ENCODE data around the gene ISLR. TPM values are rescaled to one million over a fixed set of nuclear protein-coding genes. Genes with fewer than 3 reads are reported as not detected.

ISLR gene
- total and polyA plus RNA-seq, 9 of the 15 experiments (the other 6 are each of a cell fraction or from before 2014, with no cell fraction given): not detected

DNA sequence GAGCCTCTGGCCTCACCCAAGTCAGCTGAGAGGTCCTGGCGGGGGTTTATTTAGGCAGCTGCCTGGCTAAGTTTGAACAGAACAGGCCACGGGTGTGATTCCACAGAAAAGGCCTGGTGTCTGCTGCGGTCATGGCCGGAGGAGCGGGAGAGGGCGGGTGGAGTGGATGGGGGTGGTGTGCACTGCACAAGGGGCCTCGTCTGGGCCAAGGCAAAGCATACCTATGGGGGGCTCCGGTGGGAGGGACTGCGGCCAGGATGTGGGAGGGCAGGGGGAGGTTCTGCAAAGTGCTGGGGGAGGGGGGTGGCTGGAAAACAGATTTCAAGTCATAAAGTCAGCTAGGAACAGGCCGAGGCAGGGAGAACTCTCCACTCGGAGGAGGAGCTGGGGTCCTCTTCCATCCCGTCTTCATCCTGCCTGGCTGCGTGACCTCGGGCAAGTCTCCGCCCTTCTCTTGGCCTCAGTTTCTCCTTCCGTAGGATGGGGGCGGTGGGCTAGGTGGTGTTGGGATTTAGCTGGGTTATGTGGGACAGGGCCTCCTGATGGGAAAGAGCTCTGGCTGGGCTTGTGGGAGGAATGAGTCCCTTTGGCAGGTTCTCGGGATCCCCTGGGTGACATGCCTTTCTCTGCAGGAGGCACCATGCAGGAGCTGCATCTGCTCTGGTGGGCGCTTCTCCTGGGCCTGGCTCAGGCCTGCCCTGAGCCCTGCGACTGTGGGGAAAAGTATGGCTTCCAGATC is 878 bp downstream of the ISLR start (continued):
- TF ChIP-seq, protein P1, sequence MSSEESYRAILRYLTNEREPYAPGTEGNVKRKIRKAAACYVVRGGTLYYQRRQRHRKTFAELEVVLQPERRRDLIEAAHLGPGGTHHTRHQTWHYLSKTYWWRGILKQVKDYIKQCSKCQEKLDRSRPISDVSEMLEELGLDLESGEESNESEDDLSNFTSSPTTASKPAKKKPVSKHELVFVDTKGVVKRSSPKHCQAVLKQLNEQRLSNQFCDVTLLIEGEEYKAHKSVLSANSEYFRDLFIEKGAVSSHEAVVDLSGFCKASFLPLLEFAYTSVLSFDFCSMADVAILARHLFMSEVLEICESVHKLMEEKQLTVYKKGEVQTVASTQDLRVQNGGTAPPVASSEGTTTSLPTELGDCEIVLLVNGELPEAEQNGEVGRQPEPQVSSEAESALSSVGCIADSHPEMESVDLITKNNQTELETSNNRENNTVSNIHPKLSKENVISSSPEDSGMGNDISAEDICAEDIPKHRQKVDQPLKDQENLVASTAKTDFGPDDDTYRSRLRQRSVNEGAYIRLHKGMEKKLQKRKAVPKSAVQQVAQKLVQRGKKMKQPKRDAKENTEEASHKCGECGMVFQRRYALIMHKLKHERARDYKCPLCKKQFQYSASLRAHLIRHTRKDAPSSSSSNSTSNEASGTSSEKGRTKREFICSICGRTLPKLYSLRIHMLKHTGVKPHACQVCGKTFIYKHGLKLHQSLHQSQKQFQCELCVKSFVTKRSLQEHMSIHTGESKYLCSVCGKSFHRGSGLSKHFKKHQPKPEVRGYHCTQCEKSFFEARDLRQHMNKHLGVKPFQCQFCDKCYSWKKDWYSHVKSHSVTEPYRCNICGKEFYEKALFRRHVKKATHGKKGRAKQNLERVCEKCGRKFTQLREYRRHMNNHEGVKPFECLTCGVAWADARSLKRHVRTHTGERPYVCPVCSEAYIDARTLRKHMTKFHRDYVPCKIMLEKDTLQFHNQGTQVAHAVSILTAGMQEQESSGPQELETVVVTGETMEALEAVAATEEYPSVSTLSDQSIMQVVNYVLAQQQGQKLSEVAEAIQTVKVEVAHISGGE (CRISPR knock-in tag; IDR thresholded peaks at IDR 0.05): no peak
- TF ChIP-seq ZBTB8A (IDR thresholded peaks at IDR 0.05; ENCODE audit: partially characterized antibody) (no peak), PTRF (tag; IDR thresholded peaks at IDR 0.05) (no peak)

DNA sequence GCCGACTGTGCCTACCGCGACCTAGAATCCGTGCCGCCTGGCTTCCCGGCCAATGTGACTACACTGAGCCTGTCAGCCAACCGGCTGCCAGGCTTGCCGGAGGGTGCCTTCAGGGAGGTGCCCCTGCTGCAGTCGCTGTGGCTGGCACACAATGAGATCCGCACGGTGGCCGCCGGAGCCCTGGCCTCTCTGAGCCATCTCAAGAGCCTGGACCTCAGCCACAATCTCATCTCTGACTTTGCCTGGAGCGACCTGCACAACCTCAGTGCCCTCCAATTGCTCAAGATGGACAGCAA is 1.4 kb downstream of the ISLR start:
- no peaks in the 10 kb centered on the region for H3K9me3 ChIP-seq (replicated peaks; ENCODE audit: control insufficient read depth, insufficient read depth, low read depth, low read length)
- DNase-seq (ENCODE audit: extremely low read depth in 1 of 4, low spot score in 3 of 4) (no peak), ATAC-seq (no peak), FAIRE-seq (no peak)
- H3K27ac ChIP-seq (ENCODE audit: extremely low read depth, low read depth, low read length): no peak overlapping the region
- no peak overlapping the region for H3K9ac ChIP-seq (ENCODE audit: insufficient read depth in 1 of 2, low read depth in 2 of 2, low read length in 2 of 2)
- no TSS peak for BruUV-seq (replicated peaks)
- WGBS (ENCODE audit: insufficient coverage, low coverage, missing lambda C conversion rate): 11% methylated on average over 13 of the region's 14 CpGs
- no peaks in the 10 kb centered on the region for H3K79me2 ChIP-seq (ENCODE audit: control insufficient read depth, insufficient read depth, low read length)
- in situ Hi-C loops (cut with MboI): no loop called here
- ChIA-PET CTCF (ENCODE audit: low intra/inter-chr PET ratio) (no interaction called here), POLR2A (no interaction called here)
- peaks cover 27 to 77% of the 10 kb centered on the region in 2 experiments; a peak in 4 of 5 replicates for H3K27me3 ChIP-seq (ENCODE audit: control insufficient read depth in 2 of 2, insufficient read depth in 2 of 2, low read length in 2 of 2)
- H3K9me1 ChIP-seq (ENCODE audit: control insufficient read depth, insufficient read depth, low read length): no peaks in the 10 kb centered on the region
- no peak overlapping the region for H3K4me2 ChIP-seq (ENCODE audit: insufficient read depth, low read length)
- H3K4me1 ChIP-seq (replicated peaks in 1 of 2; ENCODE audit: control insufficient read depth in 2 of 2, insufficient read depth in 2 of 2, low read length in 2 of 2): peaks cover 0 to 17% of the 10 kb centered on the region in 2 experiments; a peak in 2 of 5 replicates
- intact Hi-C loops (cut with micrococcal nuclease): no loop called here
- H3K4me3 ChIP-seq: no peak overlapping the region
- H2AFZ ChIP-seq (ENCODE audit: low read depth, low read length): no peak overlapping the region
- H4K20me1 ChIP-seq (replicated peaks; ENCODE audit: control insufficient read depth, insufficient read depth, low read length): peaks cover 12% of the 10 kb centered on the region
- no peaks in the 10 kb centered on the region for H3K36me3 ChIP-seq (ENCODE audit: control insufficient read depth, insufficient read depth, low read length)
- TF ChIP-seq PYGO2 (tag; IDR thresholded peaks at IDR 0.05) (no peak), SIN3A (IDR thresholded peaks at IDR 0.05; ENCODE audit: borderline replicate concordance in 2 of 2, control insufficient read depth in 1 of 2, low read depth in 2 of 2, low read length in 2 of 2) (no peak), ZSCAN29 (IDR thresholded peaks at IDR 0.05) (no peak), SLC30A9 (CRISPR knock-in tag; IDR thresholded peaks at IDR 0.05) (no peak), ZNF316 (IDR thresholded peaks at IDR 0.05) (no peak), CBFB (CRISPR knock-in tag; IDR thresholded peaks at IDR 0.05) (no peak), HOXB6 (CRISPR knock-in tag; IDR thresholded peaks at IDR 0.05; ENCODE audit: borderline replicate concordance) (no peak), POLR2AphosphoS5 (IDR thresholded peaks at IDR 0.05; ENCODE audit: control insufficient read depth, insufficient read depth, low read depth, low read length) (no peak), NR1H2 (CRISPR knock-in tag; IDR thresholded peaks at IDR 0.05) (no peak), RBM34 (IDR thresholded peaks at IDR 0.05; ENCODE audit: borderline replicate concordance, insufficient read depth, low read length) (no peak), SAFB2 (IDR thresholded peaks at IDR 0.05; ENCODE audit: borderline replicate concordance, low read depth, low read length, severe bottlenecking) (no peak), KAT7 (CRISPR knock-in tag; IDR thresholded peaks at IDR 0.05; ENCODE audit: borderline replicate concordance) (no peak), FOXM1 (IDR thresholded peaks at IDR 0.05; ENCODE audit: low read depth) (no peak), FOXM1 (CRISPR knock-in tag; IDR thresholded peaks at IDR 0.05; ENCODE audit: low read depth) (no peak)
- TF ChIP-seq, protein P2, sequence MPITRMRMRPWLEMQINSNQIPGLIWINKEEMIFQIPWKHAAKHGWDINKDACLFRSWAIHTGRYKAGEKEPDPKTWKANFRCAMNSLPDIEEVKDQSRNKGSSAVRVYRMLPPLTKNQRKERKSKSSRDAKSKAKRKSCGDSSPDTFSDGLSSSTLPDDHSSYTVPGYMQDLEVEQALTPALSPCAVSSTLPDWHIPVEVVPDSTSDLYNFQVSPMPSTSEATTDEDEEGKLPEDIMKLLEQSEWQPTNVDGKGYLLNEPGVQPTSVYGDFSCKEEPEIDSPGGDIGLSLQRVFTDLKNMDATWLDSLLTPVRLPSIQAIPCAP (CRISPR knock-in tag; IDR thresholded peaks at IDR 0.05; ENCODE audit: borderline replicate concordance): no peak
